GM20431 (cell line): ENCODE results near the gene MFAP4.

Experiments used
- in situ Hi-C: fragments of 300-500 bp; cut with MseI, MboI; formaldehyde crosslinking; loops from one replicate; pipeline ENCODE4 v1.15.0; 2020; ENCODE audit warnings: low sequenced_read_pairs; ENCODE audit not compliant: unreplicated experiment

Gene MFAP4

GRCh38 chr17:19387921-19388521 lies 1.0 kb upstream of the MFAP4 start:
- in situ Hi-C loops: no loop called here

- in situ Hi-C loops: no loop called here
These were observed 700 bp downstream of the MFAP4 start for GRCh38 chr17:19386051-19386929.

DNA sequence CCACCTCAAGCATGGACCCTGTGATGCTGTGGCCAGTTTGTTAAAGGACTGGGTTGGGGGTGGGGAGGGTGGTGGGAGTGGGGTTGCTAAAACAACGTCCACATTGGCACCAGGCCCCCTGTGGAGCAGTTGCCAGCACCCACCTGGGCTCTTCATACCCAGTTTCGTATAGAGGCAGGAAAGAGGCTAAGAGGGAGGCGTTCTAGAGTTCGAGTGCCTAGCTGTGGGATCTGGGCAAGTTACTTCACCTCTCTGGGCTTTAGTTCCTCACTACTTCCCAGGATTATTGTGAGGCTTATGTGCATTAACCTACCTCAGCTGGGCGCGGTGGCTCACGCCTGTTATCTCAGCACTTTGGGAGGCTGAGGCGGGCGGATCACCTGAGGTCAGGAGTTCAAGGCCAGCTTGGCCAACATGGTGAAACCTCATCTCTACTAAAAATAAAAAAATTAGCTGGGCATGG lies 1.4 kb downstream of the MFAP4 start:
- in situ Hi-C loops: no loop called here

DNA sequence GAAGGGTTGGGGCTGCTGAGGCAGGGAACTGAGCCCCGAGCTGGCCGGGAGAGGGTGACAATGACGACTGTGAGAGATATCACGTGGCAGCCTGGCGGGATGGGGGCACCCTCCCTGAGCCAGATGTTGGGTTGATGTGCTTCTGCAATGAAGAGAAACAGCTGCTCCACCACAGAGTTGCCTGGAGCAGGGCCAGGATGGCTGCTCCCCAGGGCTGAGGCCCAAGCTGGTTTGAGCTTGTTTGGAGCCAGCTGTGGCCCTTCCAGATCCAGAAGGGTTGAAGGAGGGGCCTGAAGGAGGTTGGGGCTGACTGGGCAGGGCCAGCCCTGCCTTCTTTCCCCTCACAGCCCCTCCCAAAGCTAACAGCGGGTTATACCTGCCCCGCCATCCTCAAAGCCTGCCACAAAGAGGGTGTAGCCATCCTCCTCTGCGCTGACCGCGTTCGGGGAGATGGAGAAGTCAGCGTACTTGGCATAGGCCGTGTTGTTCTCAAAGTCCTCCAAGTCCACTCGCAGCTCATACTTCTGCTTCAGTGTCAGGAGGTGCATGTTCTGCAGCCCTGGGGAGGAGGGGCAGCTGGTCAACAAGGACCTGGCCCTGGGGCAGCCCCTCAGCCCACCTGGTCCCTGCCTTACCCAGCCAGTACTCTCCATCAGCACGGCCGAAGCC lies 2.1 kb downstream of the MFAP4 start:
- in situ Hi-C loops: no loop called here

GRCh38 chr17:19383681-19384470 lies 3.1 kb downstream of the MFAP4 start:
- in situ Hi-C loops: no loop called here

- in situ Hi-C loops: no loop called here
These were observed 4.2 kb downstream of the MFAP4 start for GRCh38 chr17:19382531-19383444.

- in situ Hi-C loops: no loop called here
These were observed 5.1 kb downstream of the MFAP4 start for GRCh38 chr17:19381741-19382444.

DNA sequence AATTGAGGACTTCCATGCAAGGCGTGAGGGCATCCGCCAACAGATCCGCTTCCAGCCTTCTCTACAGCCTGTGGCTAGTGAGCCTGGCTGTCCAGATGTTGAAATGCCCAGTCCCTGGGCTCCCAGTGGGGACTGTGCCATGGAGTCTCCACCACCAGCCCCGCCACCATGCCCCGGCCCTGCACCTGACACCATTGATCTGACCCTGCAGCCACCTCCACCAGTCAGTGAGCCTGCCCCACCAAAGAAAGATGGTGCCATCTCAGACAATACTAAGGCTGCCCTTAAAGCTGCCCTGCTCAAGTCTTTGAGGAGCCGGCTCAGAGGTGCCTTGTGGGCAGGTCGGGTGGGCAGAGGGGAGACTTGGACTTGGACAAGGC lies 5.6 kb downstream of the MFAP4 start:
- in situ Hi-C loops: no loop called here

DNA sequence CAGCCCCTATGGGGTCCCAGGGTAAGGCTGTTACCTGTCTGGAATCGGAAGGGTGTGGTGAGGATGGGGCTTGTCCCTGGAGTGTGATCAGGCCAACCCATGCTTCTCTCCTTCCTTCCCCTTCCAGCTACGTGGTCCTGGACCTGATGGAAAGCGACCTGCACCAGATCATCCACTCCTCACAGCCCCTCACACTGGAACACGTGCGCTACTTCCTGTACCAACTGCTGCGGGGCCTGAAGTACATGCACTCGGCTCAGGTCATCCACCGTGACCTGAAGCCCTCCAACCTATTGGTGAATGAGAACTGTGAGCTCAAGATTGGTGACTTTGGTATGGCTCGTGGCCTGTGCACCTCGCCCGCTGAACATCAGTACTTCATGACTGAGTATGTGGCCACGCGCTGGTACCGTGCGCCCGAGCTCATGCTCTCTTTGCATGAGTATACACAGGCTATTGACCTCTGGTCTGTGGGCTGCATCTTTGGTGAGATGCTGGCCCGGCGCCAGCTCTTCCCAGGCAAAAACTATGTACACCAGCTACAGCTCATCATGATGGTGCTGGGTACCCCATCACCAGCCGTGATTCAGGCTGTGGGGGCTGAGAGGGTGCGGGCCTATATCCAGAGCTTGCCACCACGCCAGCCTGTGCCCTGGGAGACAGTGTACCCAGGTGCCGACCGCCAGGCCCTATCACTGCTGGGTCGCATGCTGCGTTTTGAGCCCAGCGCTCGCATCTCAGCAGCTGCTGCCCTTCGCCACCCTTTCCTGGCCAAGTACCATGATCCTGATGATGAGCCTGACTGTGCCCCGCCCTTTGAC lies 6.3 kb downstream of the MFAP4 start:
- in situ Hi-C loops: no loop called here

- in situ Hi-C loops: no loop called here
These were observed 7.5 kb downstream of the MFAP4 start for GRCh38 chr17:19379361-19380065.

GRCh38 chr17:19378416-19379360 lies 8.3 kb downstream of the MFAP4 start, which contains the start of gene MAPK7:
Gene MAPK7, plus strand, starts transcription at chr17:19378498. Its CDS starts 403 bp downstream, at chr17:19378901.
- in situ Hi-C loops: no loop called here

GRCh38 chr17:19377602-19378415 lies 9.2 kb downstream of the MFAP4 start:
- in situ Hi-C loops: no loop called here

DNA sequence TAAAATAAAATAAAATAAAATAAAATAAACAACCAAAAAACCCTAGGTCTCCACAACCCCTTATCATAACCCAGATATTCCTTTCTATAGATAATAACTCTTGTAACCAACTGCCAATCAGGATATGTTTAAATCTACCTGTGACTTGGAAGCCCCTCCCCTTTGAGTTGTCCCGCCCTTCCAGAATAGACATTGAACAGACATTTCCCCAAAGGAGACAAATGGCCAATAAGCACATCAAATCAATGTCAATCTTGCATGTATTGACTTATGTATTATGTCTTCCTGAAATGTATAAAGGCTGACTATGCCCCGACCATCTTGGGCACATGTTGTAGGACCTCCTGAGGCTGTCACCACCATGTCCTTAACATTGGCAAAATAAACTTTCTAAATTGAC lies 10.2 kb downstream of the MFAP4 start:
- in situ Hi-C loops: no loop called here

DNA sequence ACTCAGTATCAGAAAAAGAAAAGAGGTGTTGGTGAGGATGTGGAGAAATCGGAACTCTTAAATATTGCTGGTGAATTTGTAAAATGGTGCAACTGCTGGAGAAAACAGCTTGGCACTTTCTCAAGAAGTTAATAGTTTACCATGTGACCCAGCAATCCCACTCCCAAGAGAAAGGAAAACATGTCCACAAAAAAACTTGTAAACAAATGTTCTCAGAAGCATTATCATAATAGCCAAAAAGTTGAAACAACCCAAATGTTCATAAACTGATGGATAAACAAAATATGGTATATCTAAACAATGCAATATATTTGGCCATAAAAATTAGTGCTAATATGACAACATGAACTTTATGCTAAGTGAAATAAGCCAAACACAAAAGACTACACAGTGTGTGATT lies 11.3 kb downstream of the MFAP4 start:
- in situ Hi-C loops: no loop called here

- in situ Hi-C loops: no loop called here
These were observed 12.9 kb downstream of the MFAP4 start for GRCh38 chr17:19374136-19374535.
